Measurements from ENCODE around the gene TMEM205.
"Not testable (repeated sequence)": the region's sequence is repeated elsewhere in the genome, so short reads cannot be mapped to it uniquely, and the experiment has no call there.

Gene TMEM205

DNA sequence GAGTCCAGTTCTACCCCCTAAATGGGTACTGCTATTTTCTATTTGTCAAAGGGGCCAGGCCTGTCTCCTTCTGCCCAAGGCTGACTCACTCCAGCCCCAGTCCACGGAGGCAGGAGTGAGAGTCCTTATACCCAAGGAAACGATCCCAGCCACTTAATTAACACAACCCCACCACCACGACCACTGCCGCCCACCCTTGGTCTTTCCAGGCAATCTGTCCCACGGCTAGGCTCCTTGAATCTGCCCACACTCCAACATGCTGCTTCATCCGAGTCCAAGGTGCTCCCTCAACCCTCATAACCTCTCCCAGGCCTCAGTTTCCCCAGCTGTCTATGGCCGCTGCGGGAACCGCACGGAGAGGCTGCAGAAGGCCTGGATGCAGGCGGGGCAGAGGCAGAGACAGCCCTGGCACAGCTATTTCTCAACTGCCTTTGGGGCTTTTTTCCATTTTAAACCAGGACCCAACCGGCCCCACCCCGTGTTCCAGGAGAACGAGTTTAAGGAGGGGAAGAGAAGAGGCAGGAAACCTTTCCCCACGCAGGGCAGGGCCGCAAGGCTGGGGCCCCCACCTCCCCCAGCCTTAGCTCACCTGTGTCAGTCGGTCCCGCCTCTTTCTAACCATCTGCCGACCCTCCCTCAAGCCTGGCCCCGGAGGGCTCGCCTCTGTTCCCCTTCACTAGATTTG, 7.4 kb downstream of the TMEM205 start:
- TF ChIP-seq L3MBTL2 (conservative IDR thresholded peaks at IDR 0.05) (no peak), LEF1 (IDR thresholded peaks at IDR 0.05; ENCODE audit: borderline replicate concordance) (no peak), HDGF (IDR thresholded peaks at IDR 0.05; ENCODE audit: borderline replicate concordance) (no peak), ARNT (IDR thresholded peaks at IDR 0.05) (no peak), FOXM1 (IDR thresholded peaks at IDR 0.05; ENCODE audit: borderline replicate concordance) (no peak), TARDBP (IDR thresholded peaks at IDR 0.05) (no peak), ZNF384 (IDR thresholded peaks at IDR 0.05) (no peak)
- CTCF ChIA-PET = no interaction called here
- no peak for DNase-seq (ENCODE audit: extremely low spot score)
- POLR2A ChIA-PET = interaction anchor here (1.2 to 1.3 kb wide), 2 partner anchors 14 to 42 kb away, joined by 3 to 4 read pairs; no protein-coding TSS in a partner anchor

DNA sequence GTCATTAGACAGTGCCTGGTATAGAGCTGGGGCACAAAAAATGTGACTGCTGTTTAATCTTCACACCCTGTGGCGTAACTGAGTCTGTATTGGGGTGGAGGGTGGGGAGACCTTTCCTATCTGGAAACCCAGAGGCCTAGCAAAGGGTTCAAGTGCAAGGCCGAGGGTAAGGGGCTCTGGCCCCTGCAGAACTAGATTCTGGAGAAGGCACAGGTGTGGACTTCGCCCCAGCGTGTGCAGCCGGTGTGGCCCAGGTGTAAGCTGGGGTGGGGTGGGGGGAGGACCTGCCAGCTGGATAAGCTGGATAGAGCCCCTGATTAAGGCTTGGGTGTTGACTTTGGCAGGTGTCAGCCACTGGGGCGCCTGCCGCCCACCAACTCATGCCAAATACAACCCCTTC, 7.9 kb downstream of the TMEM205 start:
- ChIA-PET POLR2A (interaction anchor here (1.2 kb wide), 1 partner anchor 43 kb away, joined by 3 read pairs; no protein-coding TSS in a partner anchor), CTCF (no interaction called here)
- no peak for TF ChIP-seq SP1 (IDR thresholded peaks at IDR 0.05)
- TF ChIP-seq HDGF (IDR thresholded peaks at IDR 0.05; ENCODE audit: borderline replicate concordance) = no peak
- TF ChIP-seq L3MBTL2 (conservative IDR thresholded peaks at IDR 0.05) = no peak
- TF ChIP-seq FOXK2 (IDR thresholded peaks at IDR 0.05) = no peak
- no peak for TF ChIP-seq ARNT (IDR thresholded peaks at IDR 0.05)
- TF ChIP-seq TARDBP (IDR thresholded peaks at IDR 0.05) = no peak
- no peak for DNase-seq (ENCODE audit: extremely low spot score)

DNA sequence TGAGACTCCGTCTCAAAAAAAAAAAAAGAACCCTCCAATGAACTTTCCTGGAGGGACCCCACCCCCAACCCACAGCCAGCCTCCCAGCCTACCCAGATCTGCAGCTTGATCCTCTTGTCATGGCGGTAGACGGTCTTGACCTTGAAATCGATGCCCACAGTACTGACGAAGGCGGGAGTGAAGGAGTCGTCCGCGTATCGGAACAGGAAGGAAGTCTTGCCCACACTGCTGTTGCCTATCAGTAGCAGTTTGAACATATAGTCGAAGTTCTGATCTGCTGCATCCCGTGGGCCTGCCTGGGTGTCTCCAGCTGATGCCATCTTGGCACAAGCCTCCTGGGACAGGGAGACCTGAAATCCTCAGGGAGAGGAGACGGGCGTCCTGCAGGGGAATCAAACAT, 9.0 kb downstream of the TMEM205 start:
- ChIA-PET POLR2A (no interaction called here), CTCF (no interaction called here)
- TF ChIP-seq FOXA1 (IDR thresholded peaks at IDR 0.05) = no peak
- no peak for TF ChIP-seq LEF1 (IDR thresholded peaks at IDR 0.05; ENCODE audit: borderline replicate concordance)
- TF ChIP-seq HDGF (IDR thresholded peaks at IDR 0.05; ENCODE audit: borderline replicate concordance) = no peak
- TF ChIP-seq SUZ12 (IDR thresholded peaks at IDR 0.05) = no peak
- TF ChIP-seq, protein P1, sequence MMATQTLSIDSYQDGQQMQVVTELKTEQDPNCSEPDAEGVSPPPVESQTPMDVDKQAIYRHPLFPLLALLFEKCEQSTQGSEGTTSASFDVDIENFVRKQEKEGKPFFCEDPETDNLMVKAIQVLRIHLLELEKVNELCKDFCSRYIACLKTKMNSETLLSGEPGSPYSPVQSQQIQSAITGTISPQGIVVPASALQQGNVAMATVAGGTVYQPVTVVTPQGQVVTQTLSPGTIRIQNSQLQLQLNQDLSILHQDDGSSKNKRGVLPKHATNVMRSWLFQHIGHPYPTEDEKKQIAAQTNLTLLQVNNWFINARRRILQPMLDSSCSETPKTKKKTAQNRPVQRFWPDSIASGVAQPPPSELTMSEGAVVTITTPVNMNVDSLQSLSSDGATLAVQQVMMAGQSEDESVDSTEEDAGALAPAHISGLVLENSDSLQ (IDR thresholded peaks at IDR 0.05) = no peak
- no peak for TF ChIP-seq CTBP1 (IDR thresholded peaks at IDR 0.05; ENCODE audit: borderline replicate concordance)
- no peak for TF ChIP-seq TARDBP (IDR thresholded peaks at IDR 0.05)
- no peak for TF ChIP-seq ELF4 (IDR thresholded peaks at IDR 0.05)
- no peak for TF ChIP-seq BHLHE40 (IDR thresholded peaks at IDR 0.05; ENCODE audit: borderline replicate concordance)
- TF ChIP-seq NFRKB (IDR thresholded peaks at IDR 0.05) = no peak
- TF ChIP-seq FOXM1 (IDR thresholded peaks at IDR 0.05; ENCODE audit: borderline replicate concordance) = no peak
- no peak for TF ChIP-seq SP1 (IDR thresholded peaks at IDR 0.05)
- no peak for TF ChIP-seq ARNT (IDR thresholded peaks at IDR 0.05)
- no peak for TF ChIP-seq ZNF384 (IDR thresholded peaks at IDR 0.05)
- TF ChIP-seq FOXK2 (IDR thresholded peaks at IDR 0.05) = no peak
- TF ChIP-seq L3MBTL2 (conservative IDR thresholded peaks at IDR 0.05) = no peak
- DNase-seq (ENCODE audit: extremely low spot score) = no peak

DNA sequence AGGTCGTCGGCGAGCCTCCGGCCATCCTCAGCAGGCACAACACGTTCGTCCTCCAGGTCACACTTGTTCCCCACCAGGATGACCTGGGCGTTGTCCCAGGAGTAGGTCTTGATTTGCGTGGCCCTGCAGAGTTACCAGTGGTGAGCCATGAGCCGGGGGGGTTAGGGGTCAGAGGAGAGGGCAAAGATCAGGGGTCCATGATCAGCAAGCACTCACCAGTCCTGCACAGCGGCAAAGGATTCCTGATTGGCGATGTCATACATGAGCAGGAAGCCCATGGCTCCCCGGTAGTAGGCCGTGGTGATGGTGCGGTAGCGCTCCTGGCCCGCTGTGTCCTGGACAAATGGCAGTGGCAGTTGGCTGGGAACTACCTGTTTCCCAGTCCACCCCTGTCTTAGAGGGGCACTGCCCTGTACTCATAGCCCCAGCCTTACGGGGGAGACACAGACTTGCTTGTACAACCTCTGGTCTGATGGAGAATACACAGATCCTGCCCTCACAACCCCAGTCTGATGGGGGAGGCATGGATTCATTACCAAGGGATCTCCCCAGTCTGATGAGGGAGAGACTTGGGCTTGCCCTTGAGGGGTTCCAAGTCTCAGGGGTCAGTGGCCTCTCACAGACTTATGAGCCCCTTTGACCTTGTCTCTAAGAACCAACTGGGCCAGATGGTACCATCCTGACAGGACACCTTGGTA, 10.5 kb downstream of the TMEM205 start:
- TF ChIP-seq ELF4 (IDR thresholded peaks at IDR 0.05) (no peak), FOXM1 (IDR thresholded peaks at IDR 0.05; ENCODE audit: borderline replicate concordance) (no peak), LEF1 (IDR thresholded peaks at IDR 0.05; ENCODE audit: borderline replicate concordance) (no peak), FOXK2 (IDR thresholded peaks at IDR 0.05) (no peak), SP1 (IDR thresholded peaks at IDR 0.05) (no peak), SUZ12 (IDR thresholded peaks at IDR 0.05) (no peak), L3MBTL2 (conservative IDR thresholded peaks at IDR 0.05) (no peak), CTBP1 (IDR thresholded peaks at IDR 0.05; ENCODE audit: borderline replicate concordance) (no peak), HDGF (IDR thresholded peaks at IDR 0.05; ENCODE audit: borderline replicate concordance) (no peak), BHLHE40 (IDR thresholded peaks at IDR 0.05; ENCODE audit: borderline replicate concordance) (no peak), NFRKB (IDR thresholded peaks at IDR 0.05) (no peak)
- ChIA-PET CTCF (no interaction called here), POLR2A (no interaction called here)
- DNase-seq (ENCODE audit: extremely low spot score) = no peak

DNA sequence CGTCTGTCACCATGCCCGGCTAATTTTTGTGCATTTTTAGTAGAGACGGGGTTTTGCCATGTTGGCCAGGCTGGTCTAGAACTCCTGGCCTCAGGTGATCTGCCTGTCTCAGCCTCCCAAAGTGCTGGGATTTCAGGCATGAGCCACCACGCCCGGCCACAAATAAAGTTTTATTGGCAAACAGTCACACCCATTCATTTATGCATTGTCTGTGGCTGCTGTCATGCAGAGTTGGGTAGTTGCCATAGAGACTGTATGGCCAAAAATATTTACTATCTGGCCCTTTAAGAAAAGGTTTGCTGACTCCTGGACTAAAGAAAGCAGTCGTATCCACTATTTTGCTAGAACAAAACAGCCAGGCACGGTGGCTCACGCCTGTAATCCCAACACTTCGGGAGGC, 12.2 kb downstream of the TMEM205 start:
- POLR2A ChIA-PET; DNase-seq (ENCODE audit: extremely low spot score): not testable (repeated sequence)
- CTCF ChIA-PET = interaction anchor here (0.7 kb wide), 1 partner anchor 37 kb away, joined by 3 read pairs; no protein-coding TSS in a partner anchor

DNA sequence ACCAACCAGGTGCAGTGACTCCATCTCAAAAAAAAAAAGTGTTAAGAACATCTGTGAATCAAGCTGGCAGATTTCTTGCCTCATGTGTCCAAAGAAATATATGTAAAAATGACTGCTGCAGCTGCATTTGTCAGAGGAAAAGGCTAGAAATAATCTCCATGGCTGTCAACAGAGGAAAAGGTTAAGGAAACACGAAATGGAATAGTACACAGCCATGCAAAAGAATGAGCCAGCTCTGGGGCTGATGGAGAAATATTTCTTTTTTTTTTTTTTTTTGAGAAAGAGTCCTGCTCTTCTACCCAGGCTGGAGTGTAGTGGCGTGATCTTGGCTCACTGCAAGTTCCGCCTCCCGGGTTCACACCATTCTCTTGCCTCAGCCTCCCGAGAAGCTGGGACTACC, 13.2 kb downstream of the TMEM205 start:
- no peak for DNase-seq (ENCODE audit: extremely low spot score)
- TF ChIP-seq SUZ12 (IDR thresholded peaks at IDR 0.05) (no peak), SP1 (IDR thresholded peaks at IDR 0.05) (no peak), TARDBP (IDR thresholded peaks at IDR 0.05) (no peak), L3MBTL2 (conservative IDR thresholded peaks at IDR 0.05) (no peak)
- CTCF ChIA-PET = no interaction called here
- POLR2A ChIA-PET = no interaction called here

DNA sequence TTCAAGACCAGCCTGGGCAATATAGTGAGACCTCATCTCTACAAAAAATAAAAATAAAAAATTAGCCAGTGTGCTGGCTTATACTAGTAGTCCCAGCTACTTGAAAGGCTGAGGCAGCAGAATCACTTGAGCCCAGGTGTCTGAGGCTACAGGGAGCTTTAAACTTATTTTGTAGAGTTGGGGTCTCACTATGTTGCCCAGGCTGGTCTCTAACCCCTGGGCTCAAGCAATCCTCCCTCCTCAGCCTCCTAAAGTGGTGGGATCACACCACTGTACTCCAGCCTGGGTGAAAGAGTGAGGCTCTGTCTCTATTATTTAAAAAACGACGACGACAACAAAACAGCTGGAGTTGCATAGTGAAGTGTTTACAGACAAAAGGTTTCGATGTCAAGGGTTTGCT, 14.6 kb downstream of the TMEM205 start:
- ChIA-PET POLR2A (interaction anchor here (0.8 to 1.5 kb wide), 2 partner anchors 38 to 43 kb away, joined by 3 to 4 read pairs; partner anchors contain the start of gene SWSAP1), CTCF (no interaction called here)
- TF ChIP-seq LEF1 (IDR thresholded peaks at IDR 0.05; ENCODE audit: borderline replicate concordance) (no peak), NFRKB (IDR thresholded peaks at IDR 0.05) (no peak), BHLHE40 (IDR thresholded peaks at IDR 0.05; ENCODE audit: borderline replicate concordance) (no peak), ELF4 (IDR thresholded peaks at IDR 0.05) (no peak), FOXK2 (IDR thresholded peaks at IDR 0.05) (no peak), ZNF384 (IDR thresholded peaks at IDR 0.05) (no peak)
- no peak for DNase-seq (ENCODE audit: extremely low spot score)

DNA sequence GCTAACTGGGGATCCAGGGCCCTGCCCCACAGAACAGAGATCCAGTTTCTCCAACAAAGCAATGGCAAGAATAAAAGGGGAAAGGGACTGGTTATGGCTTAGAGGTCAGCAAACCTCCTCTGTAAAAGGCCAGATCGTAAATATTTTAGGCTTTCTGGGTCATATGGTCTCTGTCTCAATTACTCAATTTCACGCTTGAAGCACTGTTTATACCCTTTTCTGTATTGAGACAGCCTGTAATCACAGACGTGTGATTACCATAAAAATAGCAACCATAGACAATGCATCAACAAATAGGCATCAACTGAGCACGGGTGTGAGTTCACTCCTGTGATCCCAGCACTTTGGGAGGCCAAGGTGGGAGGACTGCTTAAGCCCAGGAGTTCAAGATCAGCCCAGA, 15.9 kb downstream of the TMEM205 start:
- ChIA-PET CTCF (no interaction called here), POLR2A (no interaction called here)
- TF ChIP-seq CTBP1 (IDR thresholded peaks at IDR 0.05; ENCODE audit: borderline replicate concordance) (no peak), ELF4 (IDR thresholded peaks at IDR 0.05) (no peak), FOXK2 (IDR thresholded peaks at IDR 0.05) (no peak), SUZ12 (IDR thresholded peaks at IDR 0.05) (no peak), FOXA1 (IDR thresholded peaks at IDR 0.05) (no peak), ARNT (IDR thresholded peaks at IDR 0.05) (no peak), HDGF (IDR thresholded peaks at IDR 0.05; ENCODE audit: borderline replicate concordance) (no peak), LEF1 (IDR thresholded peaks at IDR 0.05; ENCODE audit: borderline replicate concordance) (no peak), ZNF384 (IDR thresholded peaks at IDR 0.05) (no peak), L3MBTL2 (conservative IDR thresholded peaks at IDR 0.05) (no peak), BHLHE40 (IDR thresholded peaks at IDR 0.05; ENCODE audit: borderline replicate concordance) (no peak), TARDBP (IDR thresholded peaks at IDR 0.05) (no peak), FOXM1 (IDR thresholded peaks at IDR 0.05; ENCODE audit: borderline replicate concordance) (no peak), NFRKB (IDR thresholded peaks at IDR 0.05) (no peak), SP1 (IDR thresholded peaks at IDR 0.05) (no peak)
- TF ChIP-seq, protein P1 (IDR thresholded peaks at IDR 0.05) = no peak
- no peak for DNase-seq (ENCODE audit: extremely low spot score)

All from HEK293T (cell line).